ENCODE results near the gene SNN.

DNA sequence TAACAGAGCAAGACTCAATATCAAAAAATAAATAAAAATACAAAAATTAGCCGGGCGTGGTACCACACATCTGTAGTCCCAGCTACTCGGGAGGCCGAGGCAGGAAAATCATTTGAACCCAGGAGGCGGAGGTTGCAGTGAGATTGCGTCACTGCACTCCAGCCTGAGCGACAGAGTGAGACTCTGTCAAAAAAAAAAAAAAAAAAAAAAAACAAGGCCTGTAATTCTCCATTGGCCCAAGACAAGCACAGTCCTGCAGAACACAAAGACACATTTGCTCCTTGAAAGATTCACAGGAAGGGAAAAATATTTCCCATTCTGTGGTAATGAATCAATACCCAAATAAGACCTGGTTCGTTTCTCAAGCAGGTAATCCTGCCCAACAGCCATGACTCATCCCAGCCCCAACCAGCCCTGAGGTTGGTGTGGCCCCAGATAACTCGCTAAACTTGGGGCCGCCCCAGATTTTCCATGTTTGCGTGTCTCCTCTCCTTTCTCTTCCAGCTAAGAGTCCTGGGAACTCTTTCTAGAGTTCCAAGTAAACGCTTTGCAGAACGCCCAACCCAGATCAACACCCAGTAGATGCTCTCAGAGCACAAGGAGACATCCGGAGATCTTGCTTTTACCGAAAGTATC lies 40.3 kb upstream of the SNN start:
- TF ChIP-seq, protein P1, sequence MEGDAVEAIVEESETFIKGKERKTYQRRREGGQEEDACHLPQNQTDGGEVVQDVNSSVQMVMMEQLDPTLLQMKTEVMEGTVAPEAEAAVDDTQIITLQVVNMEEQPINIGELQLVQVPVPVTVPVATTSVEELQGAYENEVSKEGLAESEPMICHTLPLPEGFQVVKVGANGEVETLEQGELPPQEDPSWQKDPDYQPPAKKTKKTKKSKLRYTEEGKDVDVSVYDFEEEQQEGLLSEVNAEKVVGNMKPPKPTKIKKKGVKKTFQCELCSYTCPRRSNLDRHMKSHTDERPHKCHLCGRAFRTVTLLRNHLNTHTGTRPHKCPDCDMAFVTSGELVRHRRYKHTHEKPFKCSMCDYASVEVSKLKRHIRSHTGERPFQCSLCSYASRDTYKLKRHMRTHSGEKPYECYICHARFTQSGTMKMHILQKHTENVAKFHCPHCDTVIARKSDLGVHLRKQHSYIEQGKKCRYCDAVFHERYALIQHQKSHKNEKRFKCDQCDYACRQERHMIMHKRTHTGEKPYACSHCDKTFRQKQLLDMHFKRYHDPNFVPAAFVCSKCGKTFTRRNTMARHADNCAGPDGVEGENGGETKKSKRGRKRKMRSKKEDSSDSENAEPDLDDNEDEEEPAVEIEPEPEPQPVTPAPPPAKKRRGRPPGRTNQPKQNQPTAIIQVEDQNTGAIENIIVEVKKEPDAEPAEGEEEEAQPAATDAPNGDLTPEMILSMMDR (IDR thresholded peaks at IDR 0.05 in 8 of 11, conservative IDR thresholded peaks at IDR 0.05 in 3 of 11) = no peak
- no peak for TF ChIP-seq POLR2A (IDR thresholded peaks at IDR 0.05)
